DOHH2 (cell line): ENCODE measurements around the gene ZBTB7C.

Experiments used
- H3F3A ChIP-seq: fragments of 200-600 bp; sonication (generic), shearing (Covaris generic); 2 replicates; pipeline ENCODE4 v1.6.0; 2016; ENCODE audit warnings: antibody characterized with exemption, mild to moderate bottlenecking; ENCODE audit not compliant: control insufficient read depth, insufficient read depth
- H3K27ac ChIP-seq: fragments of 200-600 bp; sonication (generic); 2 replicates; pipeline ENCODE4 v1.5.1; 2014; ENCODE audit warnings: low read depth, mild to moderate bottlenecking, low read length, moderate library complexity
- H3K27me3 ChIP-seq: fragments of 200-600 bp; sonication (generic); 2 replicates; pipeline ENCODE4 v1.6.1; 2014; ENCODE audit warnings: mild to moderate bottlenecking, low read length, mixed read lengths; ENCODE audit not compliant: control insufficient read depth
- H3K36me3 ChIP-seq: fragments of 200-600 bp; sonication (generic); 2 replicates; pipeline ENCODE4 v1.6.1; 2014; ENCODE audit warnings: mild to moderate bottlenecking, low read length, moderate library complexity, mixed read lengths; ENCODE audit not compliant: control insufficient read depth
- H3K4me1 ChIP-seq: fragments of 200-600 bp; sonication (generic); 2 replicates; pipeline ENCODE4 v1.6.1; 2014; ENCODE audit warnings: mild to moderate bottlenecking, low read length, mixed read lengths; ENCODE audit not compliant: control insufficient read depth
- H3K4me2 ChIP-seq: fragments of 200-600 bp; sonication (generic); 2 replicates; pipeline ENCODE4 v1.6.0; 2014; ENCODE audit warnings: mild to moderate bottlenecking, low read length, moderate library complexity
- H3K4me3 ChIP-seq: fragments of 200-600 bp; sonication (generic); 2 replicates; pipeline ENCODE4 v1.5.1; 2014; ENCODE audit warnings: mild to moderate bottlenecking, low read length, mixed read lengths
- H3K79me2 ChIP-seq: fragments of 200-600 bp; sonication (generic); 2 replicates; pipeline ENCODE4 v1.6.1; 2014; ENCODE audit warnings: mild to moderate bottlenecking, low read length, mixed read lengths; ENCODE audit not compliant: control insufficient read depth
- H3K9me2 ChIP-seq: fragments of 200-600 bp; sonication (generic); replicated peaks from 2 replicates; pipeline ENCODE4 v1.6.1; 2014; ENCODE audit warnings: mild to moderate bottlenecking, low read length, mixed read lengths; ENCODE audit not compliant: control insufficient read depth
- H3K9me3 ChIP-seq: fragments of 200-600 bp; sonication (generic); 2 replicates; pipeline ENCODE4 v1.6.1; 2014; ENCODE audit warnings: antibody characterized with exemption, low read length, mixed read lengths; ENCODE audit not compliant: control insufficient read depth, insufficient read depth
- H4K20me1 ChIP-seq: fragments of 200-600 bp; sonication (generic); 2 replicates; pipeline ENCODE4 v1.6.0; 2014; ENCODE audit warnings: low read depth, mild to moderate bottlenecking, antibody characterized with exemption, low read length, moderate library complexity; ENCODE audit not compliant: control insufficient read depth, insufficient read depth
- EZH2phosphoT487 ChIP-seq: fragments of 200-600 bp; sonication (generic); IDR thresholded peaks from 2 replicates; pipeline ENCODE4 v1.6.1; 2017; ENCODE audit warnings: borderline replicate concordance, mild to moderate bottlenecking, antibody characterized with exemption, low read length, moderate library complexity, mixed read lengths
- TF ChIP-seq, protein P1 (sequence below): fragments of 200-600 bp; sonication (generic); IDR thresholded peaks from one replicate; pipeline ENCODE4 v1.5.1; 2014; ENCODE audit warnings: antibody characterized with exemption, mild to moderate bottlenecking, low read depth, low read length; ENCODE audit not compliant: poor library complexity, severe bottlenecking

Gene ZBTB7C

DNA sequence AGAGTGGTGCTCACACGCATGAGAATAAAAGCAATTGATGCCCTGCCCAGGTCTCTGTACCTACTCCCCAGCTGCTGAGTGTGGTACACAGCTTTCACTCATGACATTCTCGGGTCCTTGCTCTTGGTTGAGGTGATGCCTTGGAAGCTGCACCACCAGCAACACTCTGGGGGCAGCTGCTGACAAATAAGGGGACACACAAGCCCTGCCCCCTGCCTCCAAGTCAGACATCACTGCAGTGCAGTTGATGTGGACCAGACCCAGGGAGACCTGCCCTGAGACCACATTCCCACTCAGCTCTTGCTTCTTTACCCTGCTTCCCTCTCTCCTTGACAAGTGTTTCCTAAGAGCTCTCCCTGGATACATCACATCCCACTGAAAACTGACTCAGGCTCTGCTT, 225.6 kb downstream of the ZBTB7C start:
- TF ChIP-seq EZH2phosphoT487: no peak
- TF ChIP-seq, protein P1, sequence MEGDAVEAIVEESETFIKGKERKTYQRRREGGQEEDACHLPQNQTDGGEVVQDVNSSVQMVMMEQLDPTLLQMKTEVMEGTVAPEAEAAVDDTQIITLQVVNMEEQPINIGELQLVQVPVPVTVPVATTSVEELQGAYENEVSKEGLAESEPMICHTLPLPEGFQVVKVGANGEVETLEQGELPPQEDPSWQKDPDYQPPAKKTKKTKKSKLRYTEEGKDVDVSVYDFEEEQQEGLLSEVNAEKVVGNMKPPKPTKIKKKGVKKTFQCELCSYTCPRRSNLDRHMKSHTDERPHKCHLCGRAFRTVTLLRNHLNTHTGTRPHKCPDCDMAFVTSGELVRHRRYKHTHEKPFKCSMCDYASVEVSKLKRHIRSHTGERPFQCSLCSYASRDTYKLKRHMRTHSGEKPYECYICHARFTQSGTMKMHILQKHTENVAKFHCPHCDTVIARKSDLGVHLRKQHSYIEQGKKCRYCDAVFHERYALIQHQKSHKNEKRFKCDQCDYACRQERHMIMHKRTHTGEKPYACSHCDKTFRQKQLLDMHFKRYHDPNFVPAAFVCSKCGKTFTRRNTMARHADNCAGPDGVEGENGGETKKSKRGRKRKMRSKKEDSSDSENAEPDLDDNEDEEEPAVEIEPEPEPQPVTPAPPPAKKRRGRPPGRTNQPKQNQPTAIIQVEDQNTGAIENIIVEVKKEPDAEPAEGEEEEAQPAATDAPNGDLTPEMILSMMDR: no peak
- Histone ChIP-seq H3K27ac (no peak overlapping the region), H4K20me1 (no peaks in the 10 kb centered on the region), H3K4me2 (no peak overlapping the region), H3K9me3 (no peaks in the 10 kb centered on the region), H3K36me3 (no peaks in the 10 kb centered on the region), H3K9me2 (no peaks in the 10 kb centered on the region), H3K4me3 (no peak overlapping the region), H3K27me3 (no peaks in the 10 kb centered on the region; the same call in 1 of the 2 replicates), H3K79me2 (no peaks in the 10 kb centered on the region), H3K4me1 (no peaks in the 10 kb centered on the region), H3F3A (no peaks in the 10 kb centered on the region)

DNA sequence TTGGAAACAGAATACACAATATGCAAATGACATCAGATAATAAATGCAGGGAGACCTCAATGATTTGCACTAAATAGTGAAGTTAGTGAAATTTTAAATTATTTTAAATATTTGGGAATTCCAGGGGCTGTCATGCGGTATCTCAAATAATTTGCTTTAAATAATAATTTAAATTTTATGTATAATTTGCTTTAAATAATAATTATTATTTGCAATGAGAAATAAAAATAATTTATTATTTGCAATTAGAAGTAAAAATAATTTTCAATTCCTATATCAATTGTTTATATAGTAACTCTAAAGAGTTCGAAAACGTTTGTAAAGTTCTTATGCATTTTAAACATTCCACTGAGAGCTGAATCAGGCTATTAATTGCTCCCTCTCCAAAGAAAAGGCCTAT, 226.4 kb downstream of the ZBTB7C start:
- Histone ChIP-seq H3K4me1 (no peaks in the 10 kb centered on the region), H3K36me3 (no peaks in the 10 kb centered on the region), H3K27me3 (no peaks in the 10 kb centered on the region; the same call in 1 of the 2 replicates), H3K27ac (no peak overlapping the region), H4K20me1 (no peaks in the 10 kb centered on the region), H3K4me2 (no peak overlapping the region), H3K79me2 (no peaks in the 10 kb centered on the region), H3K4me3 (no peak overlapping the region), H3K9me2 (no peaks in the 10 kb centered on the region), H3K9me3 (no peaks in the 10 kb centered on the region), H3F3A (no peaks in the 10 kb centered on the region)
- TF ChIP-seq EZH2phosphoT487: no peak
- TF ChIP-seq, protein P1: no peak

DNA sequence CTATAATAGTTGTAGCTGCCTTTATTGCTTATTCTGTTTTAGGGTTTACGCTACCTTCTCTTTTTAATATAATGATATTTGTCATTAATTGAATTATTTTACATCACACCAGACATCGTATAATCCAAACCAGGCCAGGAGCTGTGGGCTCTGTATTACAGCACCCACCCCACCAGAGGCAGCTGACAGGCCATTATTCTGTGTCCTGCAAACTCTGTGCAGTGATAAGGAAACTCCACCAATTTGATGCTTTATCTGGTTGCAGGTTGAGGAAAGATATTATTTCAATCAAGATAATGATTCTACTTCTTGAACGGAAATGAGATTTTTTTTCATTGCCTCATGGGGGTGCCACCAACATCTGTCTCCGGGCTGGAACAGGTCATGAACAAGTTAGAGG, 227.3 kb downstream of the ZBTB7C start:
- Histone ChIP-seq H3K4me1 (no peaks in the 10 kb centered on the region), H3K36me3 (no peaks in the 10 kb centered on the region), H3K27ac (no peak overlapping the region), H3K9me2 (no peaks in the 10 kb centered on the region), H3K4me3 (no peak overlapping the region), H4K20me1 (no peaks in the 10 kb centered on the region), H3K9me3 (no peaks in the 10 kb centered on the region), H3K79me2 (no peaks in the 10 kb centered on the region), H3K27me3 (no peaks in the 10 kb centered on the region; the same call in 1 of the 2 replicates), H3K4me2 (no peak overlapping the region), H3F3A (no peaks in the 10 kb centered on the region)
- TF ChIP-seq, protein P1: no peak
- TF ChIP-seq EZH2phosphoT487: no peak
